Measurements from ENCODE around the gene CARMIL1.

The CARMIL1 gene

GRCh38 chr6:25637211-25637610 lies 358.0 kb downstream of the CARMIL1 start (continued):
- no peak for TF ChIP-seq CSRNP3 (CRISPR knock-in tag; IDR thresholded peaks at IDR 0.05)
- TF ChIP-seq CREB5 (CRISPR knock-in tag; IDR thresholded peaks at IDR 0.05; ENCODE audit: low read depth), result no peak
- no peak for TF ChIP-seq ISL1 (CRISPR knock-in tag; IDR thresholded peaks at IDR 0.05)

GRCh38 chr6:25637960-25638434 lies 358.8 kb downstream of the CARMIL1 start:
- TF ChIP-seq CSDC2 (CRISPR knock-in tag; IDR thresholded peaks at IDR 0.05), result no peak
- no peak for TF ChIP-seq ZNF565 (CRISPR knock-in tag; conservative IDR thresholded peaks at IDR 0.05; ENCODE audit: low read depth)
- TF ChIP-seq CREB5 (CRISPR knock-in tag; IDR thresholded peaks at IDR 0.05; ENCODE audit: low read depth), result no peak
- TF ChIP-seq OSR1 (CRISPR knock-in tag; IDR thresholded peaks at IDR 0.05), result no peak
- no peak for TF ChIP-seq TSHZ2 (CRISPR knock-in tag; IDR thresholded peaks at IDR 0.05)
- TF ChIP-seq ZFP30 (CRISPR knock-in tag; IDR thresholded peaks at IDR 0.05), result no peak
- no peak for TF ChIP-seq TOX (CRISPR knock-in tag; IDR thresholded peaks at IDR 0.05; ENCODE audit: borderline replicate concordance)
- TF ChIP-seq ZNF70 (CRISPR knock-in tag; IDR thresholded peaks at IDR 0.05), result no peak
- TF ChIP-seq SNAI2 (CRISPR knock-in tag; IDR thresholded peaks at IDR 0.05), result no peak
- no peak; the same call in 2 of the 3 replicates for ATAC-seq

- ATAC-seq, result no peak
- no peak for TF ChIP-seq PATZ1 (CRISPR knock-in tag; IDR thresholded peaks at IDR 0.05; ENCODE audit: borderline replicate concordance)
- TF ChIP-seq TOX (CRISPR knock-in tag; IDR thresholded peaks at IDR 0.05; ENCODE audit: borderline replicate concordance), result no peak
- TF ChIP-seq ARNTL (CRISPR knock-in tag; IDR thresholded peaks at IDR 0.05; ENCODE audit: borderline replicate concordance, low read depth), result no peak
- no peak for TF ChIP-seq OSR1 (CRISPR knock-in tag; IDR thresholded peaks at IDR 0.05)
- TF ChIP-seq ZFP3 (CRISPR knock-in tag; IDR thresholded peaks at IDR 0.05), result no peak
- TF ChIP-seq ZFP30 (CRISPR knock-in tag; IDR thresholded peaks at IDR 0.05), result no peak
- TF ChIP-seq CSRNP3 (CRISPR knock-in tag; IDR thresholded peaks at IDR 0.05), result no peak
- no peak for TF ChIP-seq TSHZ2 (CRISPR knock-in tag; IDR thresholded peaks at IDR 0.05)
- TF ChIP-seq ZNF70 (CRISPR knock-in tag; IDR thresholded peaks at IDR 0.05), result no peak
- TF ChIP-seq PPARA (CRISPR knock-in tag; IDR thresholded peaks at IDR 0.05; ENCODE audit: borderline replicate concordance), result no peak
- TF ChIP-seq ZNF8 (CRISPR knock-in tag; IDR thresholded peaks at IDR 0.05), result no peak
- no peak for TF ChIP-seq POU6F1 (CRISPR knock-in tag; IDR thresholded peaks at IDR 0.05; ENCODE audit: borderline replicate concordance, low read depth)
- TF ChIP-seq GLIS3 (CRISPR knock-in tag; IDR thresholded peaks at IDR 0.05), result no peak
- no peak for TF ChIP-seq ZNF565 (CRISPR knock-in tag; conservative IDR thresholded peaks at IDR 0.05; ENCODE audit: low read depth)
- no peak for TF ChIP-seq ZC3H10 (CRISPR knock-in tag; IDR thresholded peaks at IDR 0.05)
- TF ChIP-seq ESRRG (CRISPR knock-in tag; IDR thresholded peaks at IDR 0.05), result no peak
- TF ChIP-seq CSDC2 (CRISPR knock-in tag; IDR thresholded peaks at IDR 0.05), result no peak
- no peak for TF ChIP-seq BACH2 (CRISPR knock-in tag; IDR thresholded peaks at IDR 0.05; ENCODE audit: borderline replicate concordance)
Observed at GRCh38 chr6:25639653-25640052, 360.5 kb downstream of the CARMIL1 start.
